GM18511 (cell line): ENCODE measurements around the gene TMTC4.
"Not testable (repeated sequence)": the region's sequence is repeated elsewhere in the genome, so short reads cannot be mapped to it uniquely, and the experiment has no call there.

Experiments
- ATAC-seq: cut with Tn5 transposase; IDR thresholded peaks from one replicate; pipeline ENCODE4 v1.9.1; 2021; ENCODE audit warnings: mild to moderate bottlenecking, moderate library complexity; ENCODE audit not compliant: unreplicated experiment

The TMTC4 gene, protein sequence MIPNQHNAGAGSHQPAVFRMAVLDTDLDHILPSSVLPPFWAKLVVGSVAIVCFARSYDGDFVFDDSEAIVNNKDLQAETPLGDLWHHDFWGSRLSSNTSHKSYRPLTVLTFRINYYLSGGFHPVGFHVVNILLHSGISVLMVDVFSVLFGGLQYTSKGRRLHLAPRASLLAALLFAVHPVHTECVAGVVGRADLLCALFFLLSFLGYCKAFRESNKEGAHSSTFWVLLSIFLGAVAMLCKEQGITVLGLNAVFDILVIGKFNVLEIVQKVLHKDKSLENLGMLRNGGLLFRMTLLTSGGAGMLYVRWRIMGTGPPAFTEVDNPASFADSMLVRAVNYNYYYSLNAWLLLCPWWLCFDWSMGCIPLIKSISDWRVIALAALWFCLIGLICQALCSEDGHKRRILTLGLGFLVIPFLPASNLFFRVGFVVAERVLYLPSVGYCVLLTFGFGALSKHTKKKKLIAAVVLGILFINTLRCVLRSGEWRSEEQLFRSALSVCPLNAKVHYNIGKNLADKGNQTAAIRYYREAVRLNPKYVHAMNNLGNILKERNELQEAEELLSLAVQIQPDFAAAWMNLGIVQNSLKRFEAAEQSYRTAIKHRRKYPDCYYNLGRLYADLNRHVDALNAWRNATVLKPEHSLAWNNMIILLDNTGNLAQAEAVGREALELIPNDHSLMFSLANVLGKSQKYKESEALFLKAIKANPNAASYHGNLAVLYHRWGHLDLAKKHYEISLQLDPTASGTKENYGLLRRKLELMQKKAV

DNA sequence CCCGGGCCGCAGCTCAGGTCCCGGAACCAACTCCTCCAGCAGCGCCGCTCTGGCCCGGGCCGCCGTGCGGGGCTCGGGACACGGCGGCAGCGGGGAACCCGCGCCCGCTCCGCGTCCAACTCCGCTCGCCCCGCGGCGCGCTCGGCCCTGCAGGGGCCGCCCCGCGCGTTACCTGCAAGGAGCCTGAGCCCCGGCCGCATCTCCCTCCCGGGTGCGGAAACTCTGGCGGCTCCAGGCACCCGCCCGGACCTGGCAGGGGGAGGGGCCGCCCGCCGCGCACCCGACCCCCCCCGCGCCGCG is at the start of gene TMTC4:
TMTC4 (minus strand) TSS at position 224 of the 300 bp plus-strand sequence. CDS start 4,433 bp downstream, outside the sequence.
- ATAC-seq = peak; percentile 53

DNA sequence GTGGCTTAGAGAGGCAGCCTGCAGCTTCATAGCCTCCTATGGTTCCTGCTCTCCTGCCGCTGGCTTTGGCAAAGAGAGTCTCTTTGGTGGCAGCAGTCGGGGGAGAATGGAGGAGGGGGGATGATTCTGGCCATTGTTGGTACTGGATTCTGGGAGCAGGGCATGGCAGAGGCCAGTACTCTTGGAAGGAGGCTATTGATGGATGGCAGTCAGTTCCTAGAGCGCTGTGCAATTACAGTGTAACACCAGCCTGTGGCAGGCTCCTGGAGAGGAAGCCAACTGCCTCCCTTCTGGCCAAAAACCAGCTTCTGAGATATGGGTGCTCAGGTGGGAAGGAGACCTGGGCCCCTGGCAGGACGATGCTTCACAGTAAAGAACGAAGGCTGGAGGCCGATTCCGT is 47.9 kb upstream of the TMTC4 start:
- ATAC-seq = no peak

DNA sequence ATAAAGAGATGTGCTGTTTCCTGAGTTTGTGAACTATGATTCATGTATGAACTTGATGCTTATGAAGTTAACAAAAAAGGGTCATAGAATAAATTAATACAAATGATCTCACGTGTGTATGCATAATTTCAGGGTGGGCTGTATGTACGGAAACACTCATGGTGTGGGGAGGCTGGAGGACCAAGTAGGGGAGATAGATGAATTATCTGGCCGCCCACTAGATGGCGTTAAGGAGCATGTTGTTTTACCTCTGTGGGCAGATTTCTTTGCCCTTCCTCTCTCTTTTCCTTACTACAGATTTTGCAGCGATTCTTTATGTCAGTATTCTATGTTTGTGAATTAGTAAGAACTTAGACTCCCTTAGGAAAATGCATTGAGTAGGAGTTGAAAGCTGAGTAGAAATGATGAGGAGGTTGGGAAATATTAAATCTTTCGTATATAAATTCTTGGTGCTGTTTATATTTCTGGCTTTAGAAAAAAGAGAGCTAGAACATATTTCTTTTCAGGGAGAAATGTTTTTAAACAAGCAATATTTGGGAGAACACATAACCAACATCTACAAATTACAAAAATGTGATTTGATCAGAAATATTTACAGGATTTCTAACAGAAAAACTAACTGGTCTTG is 47.4 kb upstream of the TMTC4 start:
- ATAC-seq = peak; percentile 88

DNA sequence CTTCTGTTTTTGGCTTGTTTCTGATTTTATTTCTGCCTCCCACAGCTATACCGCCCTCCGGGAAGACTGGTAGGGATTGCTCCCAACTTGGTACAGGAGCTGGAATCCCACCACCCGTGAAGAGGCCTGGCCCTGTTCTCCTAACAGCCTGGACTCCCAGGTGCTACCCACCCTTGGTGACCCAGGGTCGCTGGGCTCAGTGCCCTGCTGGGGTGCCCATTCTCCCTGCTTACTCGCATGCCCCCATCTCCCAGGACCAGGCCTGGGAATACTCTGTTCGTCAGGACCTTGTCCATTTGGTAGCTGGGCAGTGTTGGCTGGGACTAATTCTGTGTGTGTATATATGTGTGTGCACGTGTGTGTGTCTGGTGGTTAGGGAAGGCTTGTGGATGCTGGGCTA is 41.0 kb upstream of the TMTC4 start:
- ATAC-seq = no peak

DNA sequence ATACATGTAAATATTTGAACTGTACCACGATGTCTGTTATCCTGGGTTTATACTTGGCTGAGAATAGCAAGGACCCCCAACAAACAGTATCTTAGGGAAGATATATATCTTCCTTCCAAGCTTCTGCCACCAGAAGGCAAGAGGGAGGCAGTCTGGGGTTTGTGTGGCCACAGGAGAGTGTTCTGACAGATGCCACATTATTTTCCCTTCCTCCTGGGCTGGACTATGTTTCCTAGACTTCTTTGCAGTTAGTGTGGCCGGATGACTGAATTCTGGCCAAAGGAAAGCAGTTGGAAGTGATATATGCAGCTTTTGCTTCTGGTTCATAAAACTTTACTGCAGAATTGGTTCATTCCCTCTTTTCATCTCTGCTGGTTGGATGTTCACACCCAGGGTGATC is 39.9 kb upstream of the TMTC4 start:
- no peak for ATAC-seq

DNA sequence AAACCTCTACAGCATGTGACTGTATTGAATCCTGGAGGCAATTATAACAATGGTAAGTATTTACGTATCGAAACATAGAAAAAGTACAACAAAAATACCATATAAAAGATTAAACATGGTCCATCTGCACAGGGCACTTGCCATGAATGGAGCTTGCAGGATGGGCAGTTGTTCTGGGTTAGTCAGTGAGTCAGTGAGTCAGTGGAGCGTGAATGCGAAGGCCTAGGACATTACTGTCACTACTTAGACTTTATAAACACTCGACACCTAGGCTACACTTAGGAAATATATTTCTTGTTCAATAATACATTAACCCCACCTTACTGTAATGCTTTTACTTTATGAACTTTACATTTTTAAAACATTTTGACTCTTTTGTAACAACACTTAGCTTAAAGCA is 35.6 kb upstream of the TMTC4 start:
- no peak for ATAC-seq

DNA sequence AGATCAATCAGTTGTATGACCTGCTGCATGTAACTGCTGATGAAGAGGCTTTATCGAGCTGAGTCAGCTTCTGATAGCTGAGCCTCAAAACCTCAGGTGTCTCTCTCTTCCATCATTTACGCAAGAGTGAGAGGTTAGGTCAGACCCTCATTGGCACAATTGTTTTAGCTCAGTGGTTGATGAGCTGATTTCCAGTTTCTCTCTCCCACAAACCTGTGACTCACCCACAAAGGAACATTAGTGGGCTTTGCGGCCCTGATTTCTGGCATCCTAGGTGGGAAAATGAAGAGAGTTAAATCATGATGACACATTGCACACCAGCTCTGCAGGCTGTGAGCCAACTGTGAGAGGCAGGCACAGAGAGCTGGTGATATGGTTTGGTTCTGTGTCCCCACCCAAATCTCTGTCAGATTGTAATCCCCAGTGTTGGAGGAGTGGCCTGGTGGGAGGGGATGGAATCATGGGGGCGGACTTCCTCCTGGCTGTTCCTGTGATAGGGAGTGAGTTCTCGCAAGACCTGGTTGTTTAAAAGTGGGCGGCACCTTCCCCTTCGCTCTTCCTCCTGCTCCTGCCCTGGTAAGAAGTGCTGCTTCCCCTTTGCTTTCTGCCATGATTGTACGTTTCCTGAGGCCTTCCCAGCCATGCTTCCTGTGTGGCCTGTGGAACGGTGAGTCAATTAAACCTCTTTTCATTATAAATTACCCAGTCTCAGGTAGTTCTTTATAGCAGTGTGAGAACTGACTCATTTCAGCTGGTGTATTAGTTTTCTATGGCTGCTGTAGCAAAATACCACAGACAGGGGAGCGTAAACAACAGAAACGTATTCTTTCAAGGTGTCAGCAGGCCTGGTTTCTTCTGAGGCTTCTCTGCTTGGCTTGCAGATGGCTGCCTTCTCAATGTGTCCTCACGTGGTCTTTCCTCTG is 33.5 kb upstream of the TMTC4 start:
- no peak for ATAC-seq

DNA sequence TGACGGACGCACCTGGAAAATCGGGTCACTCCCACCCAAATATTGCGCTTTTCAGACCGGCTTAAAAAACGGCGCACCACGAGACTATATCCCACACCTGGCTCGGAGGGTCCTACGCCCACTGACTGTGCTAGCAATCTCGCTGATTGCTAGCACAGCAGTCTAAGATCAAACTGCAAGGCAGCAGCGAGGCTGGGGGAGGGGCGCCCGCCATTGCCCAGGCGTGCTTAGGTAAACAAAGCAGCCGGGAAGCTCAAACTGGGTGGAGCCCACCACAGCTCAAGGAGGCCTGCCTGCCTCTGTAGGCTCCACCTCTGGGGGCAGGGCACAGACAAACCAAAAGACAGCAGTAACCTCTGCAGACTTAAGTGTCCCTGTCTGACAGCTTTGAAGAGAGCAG is 23.7 kb upstream of the TMTC4 start:
- not testable (repeated sequence) for ATAC-seq

DNA sequence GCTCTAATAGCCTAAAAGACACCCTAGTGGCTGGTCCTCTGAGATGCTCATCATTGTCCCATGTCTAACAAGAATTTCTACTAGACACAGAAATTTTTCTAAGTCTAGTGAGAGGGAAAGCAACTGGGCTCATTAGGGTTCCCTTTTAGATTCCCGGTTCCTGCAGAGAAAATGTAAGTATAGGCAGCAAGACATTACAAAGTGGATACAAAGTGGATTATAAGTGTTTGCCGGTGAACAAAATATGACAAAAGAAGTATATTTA is 20.8 kb upstream of the TMTC4 start:
- no peak for ATAC-seq

DNA sequence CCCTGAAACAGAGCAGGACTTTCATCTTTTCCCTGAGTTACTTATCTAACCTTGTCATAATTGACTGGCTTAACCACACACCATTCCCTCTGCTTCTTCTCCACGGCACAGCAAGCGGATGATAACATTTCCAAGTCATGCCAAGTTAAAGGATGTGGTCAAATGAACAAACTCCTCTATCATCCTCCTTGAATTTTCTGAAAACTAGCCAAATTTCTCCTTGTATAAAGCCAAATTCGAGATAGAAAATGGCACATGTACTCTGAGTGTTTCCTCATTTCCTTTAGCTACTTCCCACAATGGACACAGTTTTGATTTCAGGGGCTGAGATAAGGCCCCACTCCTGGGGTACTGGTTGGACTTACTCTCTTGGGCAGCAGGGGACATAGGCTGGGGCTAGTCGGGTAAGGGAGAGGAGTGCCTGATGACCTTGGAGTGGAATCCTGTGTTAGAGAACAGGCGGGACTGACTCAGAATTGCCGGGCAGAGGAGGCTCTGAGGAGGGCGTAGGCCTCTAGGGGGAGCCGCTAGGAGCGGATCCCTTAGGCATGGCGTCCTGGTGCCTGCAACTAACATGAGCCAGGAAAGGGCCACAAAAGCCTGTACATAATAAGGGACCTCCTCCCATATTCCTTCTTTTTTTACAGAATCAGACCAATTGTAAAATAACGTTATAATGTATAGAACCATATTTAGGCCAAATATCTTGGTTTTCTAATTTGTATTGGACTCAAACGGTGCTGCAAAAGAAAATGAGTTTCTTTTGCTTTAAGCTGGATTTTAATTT is 20.3 kb upstream of the TMTC4 start:
- ATAC-seq = peak; percentile 50

DNA sequence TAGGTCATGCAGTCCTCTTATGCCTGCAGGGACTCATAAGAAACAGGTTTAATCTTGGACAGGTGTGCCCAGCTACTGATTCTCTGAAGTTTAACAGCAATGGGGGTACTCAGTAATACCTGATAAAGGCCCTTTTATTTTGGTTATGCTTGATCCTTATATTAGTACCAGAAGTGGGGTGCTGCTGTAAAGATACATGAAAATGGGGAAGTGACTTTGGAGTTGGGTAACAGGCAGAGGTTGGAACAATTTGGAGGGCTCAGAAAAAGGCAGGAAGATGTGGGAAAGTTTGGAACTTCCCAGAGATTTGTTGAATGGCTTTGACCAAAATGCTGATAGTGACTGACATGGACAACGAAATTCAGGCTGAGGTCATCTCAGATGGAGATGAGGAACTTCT is 14.6 kb upstream of the TMTC4 start:
- no peak for ATAC-seq

DNA sequence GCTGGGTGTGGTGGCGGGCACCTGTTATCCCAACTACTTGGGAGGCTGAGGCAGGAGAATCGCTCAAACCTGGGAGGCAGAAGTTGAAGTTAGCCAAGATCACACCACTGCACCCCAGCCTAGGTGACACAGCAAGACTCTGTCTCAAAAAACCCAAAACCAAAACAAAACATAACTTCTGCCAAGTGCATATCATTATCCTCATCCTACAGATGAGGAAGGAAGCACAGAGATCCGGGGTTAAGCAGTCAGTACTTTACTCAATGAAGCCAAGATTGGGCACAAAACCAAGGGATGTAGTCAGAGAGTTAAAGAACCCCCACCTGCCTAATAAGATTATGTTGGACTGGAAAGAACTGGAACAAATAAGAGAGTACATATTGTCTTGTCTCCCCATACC is 5.5 kb upstream of the TMTC4 start:
- no peak for ATAC-seq

DNA sequence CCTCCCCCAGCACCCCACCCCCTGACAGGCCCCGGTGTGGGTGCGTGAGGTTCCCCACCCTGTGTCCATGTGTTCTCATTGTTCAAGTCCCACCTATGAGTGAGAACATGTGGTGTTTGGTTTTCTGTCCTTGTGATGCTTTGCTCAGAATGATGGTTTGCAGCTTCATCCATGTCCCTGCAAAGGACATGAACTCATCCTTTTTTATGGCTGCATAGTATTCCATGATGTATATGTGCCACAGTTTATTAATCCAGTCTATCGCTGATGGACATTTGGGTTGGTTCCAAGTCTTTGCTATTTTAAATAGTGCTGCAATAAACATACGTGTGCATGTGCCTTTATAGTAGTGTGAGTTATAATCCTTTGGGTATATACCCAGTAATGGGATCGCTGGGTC is 2.5 kb upstream of the TMTC4 start:
- ATAC-seq = not testable (repeated sequence)

DNA sequence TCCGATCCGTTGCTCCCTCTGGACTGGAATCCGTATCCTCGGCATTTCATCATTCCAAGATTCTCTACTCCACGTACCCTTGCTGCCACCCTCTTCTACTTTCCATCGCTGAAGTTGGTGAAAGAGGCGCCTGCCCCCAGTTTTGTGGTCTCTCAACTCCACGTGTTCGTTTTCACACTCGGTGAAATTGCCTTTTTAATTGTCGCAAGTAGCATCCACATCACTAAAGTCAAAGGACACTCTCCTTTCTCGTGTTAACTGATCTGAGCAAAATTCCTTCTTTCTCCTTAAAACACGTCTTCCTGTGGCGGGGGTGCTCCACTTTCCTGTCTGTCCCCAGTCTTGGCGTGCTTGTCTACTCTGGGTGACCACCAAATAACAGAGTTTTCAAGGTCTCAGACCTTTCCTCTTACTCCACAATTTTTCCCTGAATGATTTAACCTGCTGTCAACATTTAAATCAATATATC is 1.1 kb upstream of the TMTC4 start:
- no peak for ATAC-seq

DNA sequence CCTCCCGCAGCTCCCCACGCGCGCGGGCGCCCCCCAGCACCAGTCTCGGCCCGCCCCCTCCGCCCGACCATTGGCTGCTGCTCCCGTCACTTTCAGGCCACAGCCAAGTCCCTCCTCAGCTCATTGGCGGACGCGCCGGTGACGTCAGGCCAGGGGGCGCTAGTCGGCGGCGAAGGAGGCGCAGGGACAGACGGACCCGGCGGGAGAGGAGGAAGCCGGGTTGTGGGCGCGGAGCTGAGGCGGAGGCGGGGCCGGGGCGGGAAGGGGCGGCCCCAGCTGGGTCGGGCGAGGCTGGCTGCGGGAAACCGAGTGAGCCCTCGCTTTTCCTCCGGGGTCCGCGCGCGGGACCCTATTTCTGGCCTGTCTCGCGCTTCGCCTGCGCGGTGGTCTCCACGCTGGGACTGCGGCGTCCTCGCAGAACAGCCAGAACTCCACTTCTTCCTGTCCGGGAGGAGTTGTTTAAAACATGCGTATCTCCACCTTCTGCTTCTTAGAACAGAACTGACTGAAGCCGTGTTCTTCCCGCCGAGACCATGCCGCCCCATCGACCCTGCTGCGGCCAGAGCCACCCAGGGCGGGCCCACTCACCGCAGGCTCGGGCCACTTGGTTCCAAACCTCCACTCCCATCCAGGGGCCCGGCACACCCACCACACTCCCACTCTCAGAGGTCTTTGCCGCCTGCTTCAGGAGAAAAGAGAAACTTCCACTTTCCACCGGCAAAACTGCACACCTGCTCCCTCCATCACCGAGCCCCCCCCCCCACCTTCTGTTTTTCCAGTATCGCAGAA is 471 bp upstream of the TMTC4 start:
- peak; percentile 94 for ATAC-seq

DNA sequence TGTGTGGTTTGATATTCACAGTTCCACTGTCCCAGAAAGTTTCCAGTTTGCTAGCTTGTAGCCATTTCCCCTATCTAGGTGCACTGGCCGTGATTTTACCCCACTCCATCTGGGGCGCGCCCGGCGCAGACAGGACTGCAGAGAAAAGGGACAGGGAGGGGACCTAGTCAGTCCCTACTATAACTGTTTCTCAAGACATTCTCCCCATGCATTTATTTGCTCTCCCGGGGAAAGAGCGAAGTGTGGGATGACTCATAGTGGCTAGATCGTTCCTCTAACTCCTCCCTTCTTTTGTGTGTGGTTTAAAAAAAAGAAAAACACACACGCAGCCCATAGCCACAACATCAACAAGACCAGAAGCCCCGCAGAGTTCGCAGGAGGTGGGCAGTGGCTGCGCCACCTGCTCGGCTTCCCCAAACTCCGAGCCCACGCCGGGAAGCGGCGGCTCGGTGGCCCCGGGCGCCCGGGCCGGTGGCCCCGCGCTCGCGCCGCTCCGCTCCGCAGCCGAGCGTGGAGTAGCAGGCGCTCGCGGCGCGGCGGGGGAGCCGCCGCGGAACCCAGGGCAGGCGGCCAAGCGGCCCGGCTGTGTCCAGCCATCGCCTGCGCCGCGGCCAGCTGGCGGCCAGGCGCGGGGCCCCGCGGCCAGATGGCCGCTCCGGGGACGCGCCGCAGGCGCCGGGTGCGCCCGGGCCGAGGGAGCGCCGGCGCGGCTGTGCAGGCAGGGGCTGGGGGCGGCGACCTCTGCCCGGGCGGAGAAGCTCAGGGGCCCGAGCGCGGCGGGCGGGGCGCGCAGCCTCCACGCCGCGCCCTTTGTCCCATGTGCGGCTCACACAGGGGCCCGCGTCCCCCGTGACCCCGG is 653 bp downstream of the TMTC4 start:
- peak; percentile 34 for ATAC-seq

DNA sequence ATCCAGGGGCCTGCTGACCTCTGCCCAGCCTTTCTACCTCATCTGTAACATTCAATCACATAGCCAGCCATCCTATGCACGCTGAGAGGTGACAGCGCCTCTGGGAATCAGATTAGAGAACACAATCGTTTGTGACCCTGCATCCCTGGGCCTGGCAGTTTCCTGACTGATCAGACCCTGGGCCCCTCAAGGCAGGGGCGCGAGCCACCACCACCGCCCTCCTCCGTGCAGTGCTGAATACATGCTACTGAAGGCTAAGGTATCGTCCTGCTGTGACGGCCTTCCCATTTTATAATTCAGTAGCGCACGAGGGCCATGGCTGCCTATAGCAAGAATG is 1.3 kb downstream of the TMTC4 start:
- no peak for ATAC-seq

DNA sequence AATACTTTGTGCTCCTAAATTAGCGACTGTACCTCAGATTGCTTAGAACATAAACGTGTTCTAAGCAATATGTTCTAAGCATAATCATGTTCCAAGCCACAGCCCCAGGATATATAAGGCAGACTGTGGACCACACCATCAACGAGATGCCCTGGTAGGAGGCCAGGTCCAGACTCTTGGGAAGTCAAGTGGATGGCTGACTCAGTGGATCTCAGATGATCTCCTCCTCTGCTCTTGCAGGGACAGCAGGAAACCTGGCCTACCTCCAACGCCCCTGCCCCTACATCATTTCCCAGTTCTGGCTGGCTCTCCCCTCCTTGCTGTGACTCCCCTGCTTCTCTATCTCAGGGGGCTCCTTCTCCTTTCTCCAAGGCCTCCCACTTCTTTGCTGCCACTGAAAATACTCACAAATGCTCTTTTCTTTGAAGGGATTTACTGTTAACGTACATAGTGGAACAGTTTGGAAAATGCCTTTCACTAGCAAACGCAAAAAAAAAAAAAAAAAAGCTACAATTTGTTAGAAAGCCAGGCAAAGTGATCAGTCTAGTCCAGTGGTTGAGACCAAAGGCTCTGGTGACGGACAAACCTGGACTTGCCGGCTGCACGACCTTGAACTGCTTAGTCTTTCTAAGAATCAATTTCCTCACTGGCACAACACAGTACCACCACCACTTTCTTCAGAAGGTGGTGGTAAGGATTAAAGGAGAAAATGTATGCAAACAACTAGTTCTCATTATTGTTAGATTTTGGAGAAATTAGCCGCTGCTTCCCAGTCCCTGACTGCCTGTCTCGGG is 3.0 kb downstream of the TMTC4 start:
- no peak for ATAC-seq
